ENCODE measurements around the gene ZNF148. TPM values are rescaled to one million over a fixed set of nuclear protein-coding genes. Genes with fewer than 3 reads are reported as not detected.

Gene ZNF148
- total RNA-seq, 1 experiment from 2014 or later = 24.8 TPM

- Histone ChIP-seq H3K23ac (ENCODE audit: insufficient read length, low read depth, low read length) (no peak overlapping the region), H3K79me2 (ENCODE audit: insufficient read depth, low read length) (no peaks in the 10 kb centered on the region), H2BK15ac (ENCODE audit: low read depth, low read length) (no peak overlapping the region), H3K79me1 (ENCODE audit: insufficient read depth, low read depth, low read length, poor library complexity, severe bottlenecking) (no peaks in the 10 kb centered on the region), H2BK12ac (ENCODE audit: insufficient read length, low read depth, low read length) (no peak overlapping the region), H3K56ac (ENCODE audit: insufficient read length, low read depth, low read length) (no peak overlapping the region), H3K4me1 (ENCODE audit: insufficient read depth, low read length) (no peaks in the 10 kb centered on the region; the same call in 1 of the 2 replicates), H4K91ac (ENCODE audit: insufficient read length, low read depth, low read length) (no peak overlapping the region), H3K9ac (ENCODE audit: extremely low read depth, insufficient read length, low read length) (no peak overlapping the region), H3K23me2 (ENCODE audit: insufficient read length, low read depth, low read length, poor library complexity, severe bottlenecking) (no peaks in the 10 kb centered on the region), H3K27me3 (ENCODE audit: insufficient read depth, low read length) (no peaks in the 10 kb centered on the region), H3T11ph (ENCODE audit: low read length) (no peak overlapping the region), H2BK120ac (ENCODE audit: low read depth, low read length, poor library complexity, severe bottlenecking) (no peak overlapping the region), H3K18ac (ENCODE audit: insufficient read length, low read depth, low read length) (no peak overlapping the region), H3K9me3 (ENCODE audit: control insufficient read depth, low read depth, low read length) (no peaks in the 10 kb centered on the region), H3K4ac (ENCODE audit: low read depth, low read length) (no peak overlapping the region), H4K8ac (replicated peaks; ENCODE audit: insufficient read length, low read depth, low read length) (no peak overlapping the region), H3K4me2 (ENCODE audit: insufficient read depth, insufficient read length, low read length) (no peak overlapping the region), H4K5ac (ENCODE audit: insufficient read length, low read depth, low read length) (no peak overlapping the region), H2BK20ac (ENCODE audit: low read depth, low read length, poor library complexity, severe bottlenecking) (no peak overlapping the region), H2BK5ac (ENCODE audit: insufficient read length, low read length) (no peak overlapping the region), H3K27ac (ENCODE audit: insufficient read length, low read depth, low read length) (no peak overlapping the region), H2AK5ac (ENCODE audit: insufficient read length, low read length) (no peak overlapping the region), H2AFZ (ENCODE audit: low read length) (no peak overlapping the region), H4K20me1 (ENCODE audit: control insufficient read depth, insufficient read depth, insufficient read length) (no peaks in the 10 kb centered on the region), H3K14ac (ENCODE audit: insufficient read depth, low read length) (no peak overlapping the region)
- Mint-ChIP-seq H3K27ac (peak overlapping the region in 1 of 3 experiments; percentile 71; a peak in 1 of 7 replicates), H3K4me3 (no peak overlapping the region), H3K4me1 (peaks cover 22 to 23% of the 10 kb centered on the region in 2 experiments), H3K36me3 (ENCODE audit: insufficient read depth in 1 of 3, low read depth in 3 of 3) (peaks cover 0 to 3% (median 2%) of the 10 kb centered on the region in 3 experiments; a peak in 3 of 7 replicates), H3K27me3 (ENCODE audit: low read depth) (no peaks in the 10 kb centered on the region), H3K9me3 (no peaks in the 10 kb centered on the region)
- no peak for TF ChIP-seq CTCF (conservative IDR thresholded peaks at IDR 0.05)
- no CpG with 5 or more reads among the region's 6 CpGs for WGBS (ENCODE audit: extremely low coverage, insufficient read length, low lambda C conversion rate)
- DNase-seq = no peak
Measured at GRCh38 chr3:125322166-125322565, 53.0 kb downstream of the ZNF148 start.

Measured in H9 (cell line).